SK-N-SH treated with all-trans-retinoic acid at 6 μM for 48 hours (cell line): ENCODE data around the gene FBXL17.
A peak's percentile ranks its signal among the peaks of the same experiment; 100 is the strongest.
"Not testable (repeated sequence)": the region's sequence is repeated elsewhere in the genome, so short reads cannot be mapped to it uniquely, and the experiment has no call there.

Experiments used
- ATAC-seq: fragments of 200-7000 bp; cut with Tn5 transposase; 3 replicates; pipeline ENCODE4 v1.9.1; 2020; ENCODE audit warnings: mild to moderate bottlenecking, moderate library complexity
- ARNTL ChIP-seq: fragments of 450-650 bp; formaldehyde crosslinking; IDR thresholded peaks from 2 replicates; pipeline ENCODE4 v1.5.0; 2020; ENCODE audit warnings: low read depth, mild to moderate bottlenecking, moderate library complexity, borderline replicate concordance
- BACH2 ChIP-seq: fragments of 250-450 bp; sonication (Bioruptor Pico); IDR thresholded peaks from 2 replicates; pipeline ENCODE4 v1.9.0; 2021; ENCODE audit warnings: mild to moderate bottlenecking, borderline replicate concordance
- CSDC2 ChIP-seq: fragments of 250-450 bp; sonication (Bioruptor Pico); IDR thresholded peaks from 2 replicates; pipeline ENCODE4 v1.5.0; 2020; ENCODE audit warnings: mild to moderate bottlenecking, moderate library complexity
- ESRRG ChIP-seq: fragments of 250-450 bp; sonication (Bioruptor Pico); IDR thresholded peaks from 2 replicates; pipeline ENCODE4 v1.6.1; 2021; ENCODE audit warnings: mild to moderate bottlenecking
- GLIS3 ChIP-seq: fragments of 250-450 bp; sonication (Bioruptor Pico); IDR thresholded peaks from 2 replicates; pipeline ENCODE4 v1.5.0; 2020; ENCODE audit warnings: mild to moderate bottlenecking, moderate library complexity
- ISL1 ChIP-seq: fragments of 250-450 bp; sonication (Bioruptor Pico); IDR thresholded peaks from 2 replicates; pipeline ENCODE4 v2.1.2; 2022; ENCODE audit warnings: mild to moderate bottlenecking, moderate library complexity
- OSR1 ChIP-seq: fragments of 250-450 bp; sonication (Bioruptor Pico); IDR thresholded peaks from 2 replicates; pipeline ENCODE4 v1.8.0; 2022; ENCODE audit warnings: moderate library complexity, mild to moderate bottlenecking, inconsistent platforms
- PPARA ChIP-seq: fragments of 250-450 bp; sonication (Bioruptor Pico); IDR thresholded peaks from 2 replicates; pipeline ENCODE4 v1.5.0; 2020; ENCODE audit warnings: mild to moderate bottlenecking, borderline replicate concordance
- SNAI2 ChIP-seq: fragments of 250-450 bp; sonication (Bioruptor Pico); IDR thresholded peaks from 2 replicates; pipeline ENCODE4 v1.5.0; 2020; ENCODE audit warnings: mild to moderate bottlenecking, moderate library complexity
- TCF4 ChIP-seq: fragments of 250-450 bp; sonication (Bioruptor Pico); IDR thresholded peaks from 2 replicates; pipeline ENCODE4 v1.8.0; 2021; ENCODE audit warnings: mild to moderate bottlenecking, moderate library complexity, borderline replicate concordance
- TOX ChIP-seq: fragments of 250-450 bp; sonication (Bioruptor Pico); IDR thresholded peaks from 2 replicates; pipeline ENCODE4 v1.8.0; 2021; ENCODE audit warnings: mild to moderate bottlenecking, moderate library complexity, borderline replicate concordance
- ZC3H10 ChIP-seq: fragments of 250-450 bp; sonication (Bioruptor Pico); IDR thresholded peaks from 2 replicates; pipeline ENCODE4 v1.5.1; 2021; ENCODE audit warnings: mild to moderate bottlenecking, moderate library complexity
- ZFP3 ChIP-seq: fragments of 250-450 bp; sonication (Bioruptor Pico); IDR thresholded peaks from 2 replicates; pipeline ENCODE4 v1.5.0; 2020; ENCODE audit warnings: mild to moderate bottlenecking, moderate library complexity
- ZFP30 ChIP-seq: fragments of 450-650 bp; formaldehyde crosslinking; IDR thresholded peaks from 2 replicates; pipeline ENCODE4 v1.5.0; 2022; ENCODE audit warnings: mild to moderate bottlenecking, moderate library complexity
- ZNF565 ChIP-seq: fragments of 450-650 bp; formaldehyde crosslinking; conservative IDR thresholded peaks from 2 replicates; pipeline ENCODE4 v1.5.0; 2020; ENCODE audit warnings: low read depth, mild to moderate bottlenecking, moderate library complexity
- ZNF70 ChIP-seq: fragments of 450-650 bp; formaldehyde crosslinking; IDR thresholded peaks from 2 replicates; pipeline ENCODE4 v1.5.0; 2020; ENCODE audit warnings: mild to moderate bottlenecking, moderate library complexity
- ZNF8 ChIP-seq: fragments of 450-650 bp; formaldehyde crosslinking; IDR thresholded peaks from 2 replicates; pipeline ENCODE4 v1.5.0; 2020; ENCODE audit warnings: mild to moderate bottlenecking, moderate library complexity
- TF ChIP-seq, protein P1 (sequence below): fragments of 250-450 bp; sonication (Bioruptor Pico); IDR thresholded peaks from 2 replicates; pipeline ENCODE4 v1.8.0; 2020; ENCODE audit warnings: mild to moderate bottlenecking, moderate library complexity, borderline replicate concordance
- TF ChIP-seq, protein P2 (sequence below): fragments of 250-450 bp; sonication (Bioruptor Pico); IDR thresholded peaks from 2 replicates; pipeline ENCODE4 v1.5.1; 2020; ENCODE audit warnings: low read depth, mild to moderate bottlenecking, moderate library complexity
- TF ChIP-seq, protein P3 (sequence below): fragments of 250-450 bp; sonication (Bioruptor Pico); IDR thresholded peaks from 2 replicates; pipeline ENCODE4 v1.8.0; 2021; ENCODE audit warnings: low read depth, mild to moderate bottlenecking, moderate library complexity, borderline replicate concordance
- TF ChIP-seq, protein P4 (sequence below): fragments of 250-450 bp; sonication (Bioruptor Pico); IDR thresholded peaks from 2 replicates; pipeline ENCODE4 v1.5.0; 2020; ENCODE audit warnings: mild to moderate bottlenecking, moderate library complexity

FBXL17 gene

DNA sequence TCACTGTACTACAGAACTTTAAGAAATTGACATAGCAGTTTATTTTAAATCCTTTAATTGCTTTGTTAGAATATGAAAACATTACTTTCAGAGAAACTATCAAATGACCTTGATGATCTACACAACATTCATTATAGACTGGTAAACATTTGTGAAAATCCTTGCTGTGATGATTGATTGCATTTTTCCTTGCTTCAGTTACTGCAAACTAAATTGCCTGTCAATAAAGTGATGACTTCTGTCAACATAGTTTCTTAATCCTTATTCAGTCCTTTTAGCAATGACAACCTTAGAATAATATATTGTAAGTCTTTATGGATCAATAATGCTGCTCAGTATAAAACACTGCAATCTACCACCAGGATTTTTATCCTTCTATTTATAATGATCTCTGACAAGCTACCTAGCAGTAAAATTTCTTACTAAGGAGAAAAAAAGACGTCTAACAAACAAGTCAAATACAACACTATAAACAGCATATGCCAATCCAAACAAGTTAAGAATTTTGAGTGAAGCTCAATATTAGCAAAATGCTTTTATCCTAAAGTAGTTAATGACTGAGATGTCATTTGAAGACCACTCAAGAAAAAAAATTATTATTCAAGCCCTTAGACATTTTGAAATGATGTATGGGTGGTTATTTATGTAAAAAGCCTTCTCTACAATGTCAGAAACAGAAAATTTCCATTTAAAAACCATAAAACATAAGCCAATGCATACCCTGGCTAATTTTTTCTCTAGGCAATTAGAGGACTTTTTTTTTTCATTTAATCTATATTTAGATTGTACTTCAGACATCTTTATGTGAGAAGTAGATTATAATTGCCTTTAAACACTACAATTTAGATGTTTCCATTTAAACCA lies 105.5 kb downstream of the FBXL17 start:
- no peak for ATAC-seq
- TF ChIP-seq ZNF8 (CRISPR knock-in tag) (no peak), SNAI2 (CRISPR knock-in tag) (no peak), ISL1 (CRISPR knock-in tag) (no peak)
- TF ChIP-seq, protein P1, sequence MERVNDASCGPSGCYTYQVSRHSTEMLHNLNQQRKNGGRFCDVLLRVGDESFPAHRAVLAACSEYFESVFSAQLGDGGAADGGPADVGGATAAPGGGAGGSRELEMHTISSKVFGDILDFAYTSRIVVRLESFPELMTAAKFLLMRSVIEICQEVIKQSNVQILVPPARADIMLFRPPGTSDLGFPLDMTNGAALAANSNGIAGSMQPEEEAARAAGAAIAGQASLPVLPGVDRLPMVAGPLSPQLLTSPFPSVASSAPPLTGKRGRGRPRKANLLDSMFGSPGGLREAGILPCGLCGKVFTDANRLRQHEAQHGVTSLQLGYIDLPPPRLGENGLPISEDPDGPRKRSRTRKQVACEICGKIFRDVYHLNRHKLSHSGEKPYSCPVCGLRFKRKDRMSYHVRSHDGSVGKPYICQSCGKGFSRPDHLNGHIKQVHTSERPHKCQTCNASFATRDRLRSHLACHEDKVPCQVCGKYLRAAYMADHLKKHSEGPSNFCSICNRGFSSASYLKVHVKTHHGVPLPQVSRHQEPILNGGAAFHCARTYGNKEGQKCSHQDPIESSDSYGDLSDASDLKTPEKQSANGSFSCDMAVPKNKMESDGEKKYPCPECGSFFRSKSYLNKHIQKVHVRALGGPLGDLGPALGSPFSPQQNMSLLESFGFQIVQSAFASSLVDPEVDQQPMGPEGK (CRISPR knock-in tag), result no peak
- TF ChIP-seq, protein P2, sequence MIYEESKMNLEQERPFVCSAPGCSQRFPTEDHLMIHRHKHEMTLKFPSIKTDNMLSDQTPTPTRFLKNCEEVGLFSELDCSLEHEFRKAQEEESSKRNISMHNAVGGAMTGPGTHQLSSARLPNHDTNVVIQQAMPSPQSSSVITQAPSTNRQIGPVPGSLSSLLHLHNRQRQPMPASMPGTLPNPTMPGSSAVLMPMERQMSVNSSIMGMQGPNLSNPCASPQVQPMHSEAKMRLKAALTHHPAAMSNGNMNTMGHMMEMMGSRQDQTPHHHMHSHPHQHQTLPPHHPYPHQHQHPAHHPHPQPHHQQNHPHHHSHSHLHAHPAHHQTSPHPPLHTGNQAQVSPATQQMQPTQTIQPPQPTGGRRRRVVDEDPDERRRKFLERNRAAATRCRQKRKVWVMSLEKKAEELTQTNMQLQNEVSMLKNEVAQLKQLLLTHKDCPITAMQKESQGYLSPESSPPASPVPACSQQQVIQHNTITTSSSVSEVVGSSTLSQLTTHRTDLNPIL (CRISPR knock-in tag), result no peak
- TF ChIP-seq, all 23 proteins: peak for 0

DNA sequence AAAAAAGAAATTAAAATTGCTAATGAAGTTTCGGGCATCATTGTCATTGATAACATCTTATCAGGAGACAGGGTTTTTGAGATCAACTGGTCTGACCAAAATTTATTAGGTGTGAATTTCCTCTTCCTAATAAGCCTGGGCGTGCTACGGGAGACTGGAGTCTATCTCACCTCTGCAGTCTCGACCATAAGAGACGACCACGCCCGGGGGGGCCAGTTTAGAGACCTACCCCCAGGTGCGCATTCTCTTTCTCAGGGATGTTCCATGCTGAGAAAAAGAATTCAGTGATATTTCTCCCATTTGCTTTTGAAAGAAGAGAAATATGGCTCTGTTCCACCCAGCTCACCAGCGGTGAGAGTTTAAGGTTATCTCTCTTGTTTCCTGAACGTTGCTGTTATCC lies 107.8 kb downstream of the FBXL17 start:
- not testable (repeated sequence) for ATAC-seq

DNA sequence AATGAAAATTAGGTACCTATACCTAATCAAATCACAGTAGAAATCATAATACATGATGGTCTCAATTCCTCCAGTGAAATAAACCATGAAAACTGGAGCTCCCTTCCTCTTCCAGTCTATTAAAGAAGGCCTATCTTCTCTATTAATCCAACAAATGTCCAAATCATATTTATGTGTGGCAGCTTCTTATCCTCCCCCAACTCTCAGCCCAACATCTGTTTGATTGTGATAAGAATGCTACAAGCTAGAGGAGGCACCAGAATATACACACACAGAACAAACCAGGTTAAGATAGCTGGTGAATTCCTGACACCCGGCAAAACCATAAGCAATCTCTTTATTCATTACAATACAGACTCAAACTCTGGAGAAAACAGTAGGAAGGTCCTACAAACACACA lies 110.8 kb downstream of the FBXL17 start:
- ATAC-seq, result no peak
- peak; percentile 39; the same call in 1 of the 2 replicates for TF ChIP-seq TCF4
- TF ChIP-seq, protein P3, sequence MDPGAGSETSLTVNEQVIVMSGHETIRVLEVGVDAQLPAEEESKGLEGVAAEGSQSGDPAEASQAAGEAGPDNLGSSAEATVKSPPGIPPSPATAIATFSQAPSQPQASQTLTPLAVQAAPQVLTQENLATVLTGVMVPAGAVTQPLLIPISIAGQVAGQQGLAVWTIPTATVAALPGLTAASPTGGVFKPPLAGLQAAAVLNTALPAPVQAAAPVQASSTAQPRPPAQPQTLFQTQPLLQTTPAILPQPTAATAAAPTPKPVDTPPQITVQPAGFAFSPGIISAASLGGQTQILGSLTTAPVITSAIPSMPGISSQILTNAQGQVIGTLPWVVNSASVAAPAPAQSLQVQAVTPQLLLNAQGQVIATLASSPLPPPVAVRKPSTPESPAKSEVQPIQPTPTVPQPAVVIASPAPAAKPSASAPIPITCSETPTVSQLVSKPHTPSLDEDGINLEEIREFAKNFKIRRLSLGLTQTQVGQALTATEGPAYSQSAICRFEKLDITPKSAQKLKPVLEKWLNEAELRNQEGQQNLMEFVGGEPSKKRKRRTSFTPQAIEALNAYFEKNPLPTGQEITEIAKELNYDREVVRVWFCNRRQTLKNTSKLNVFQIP, result no peak

DNA sequence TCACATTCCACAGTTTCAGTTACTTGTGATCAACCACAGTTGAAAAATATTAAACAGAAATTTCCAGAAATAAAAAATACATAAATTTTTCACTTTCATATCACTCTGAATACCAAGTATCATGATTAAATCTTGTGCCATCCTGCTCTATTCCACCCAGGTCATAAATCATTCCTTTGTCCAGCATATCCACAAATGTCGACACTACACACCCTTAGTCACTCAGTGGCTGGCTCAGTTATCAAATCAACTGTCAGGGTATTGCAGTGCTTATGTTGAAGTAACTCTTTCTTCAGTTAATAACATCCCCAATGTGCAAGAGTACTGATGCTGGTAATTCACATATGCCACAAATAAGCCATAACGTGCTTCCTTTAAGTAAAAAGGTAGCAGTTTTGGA lies 115.7 kb downstream of the FBXL17 start:
- no peak for ATAC-seq
- TF ChIP-seq CSDC2 (no peak), BACH2 (CRISPR knock-in tag) (no peak), ISL1 (CRISPR knock-in tag) (peak; percentile 40; the same call in 1 of the 2 replicates), ARNTL (CRISPR knock-in tag) (no peak), ZNF8 (CRISPR knock-in tag) (no peak), ZNF565 (no peak)

DNA sequence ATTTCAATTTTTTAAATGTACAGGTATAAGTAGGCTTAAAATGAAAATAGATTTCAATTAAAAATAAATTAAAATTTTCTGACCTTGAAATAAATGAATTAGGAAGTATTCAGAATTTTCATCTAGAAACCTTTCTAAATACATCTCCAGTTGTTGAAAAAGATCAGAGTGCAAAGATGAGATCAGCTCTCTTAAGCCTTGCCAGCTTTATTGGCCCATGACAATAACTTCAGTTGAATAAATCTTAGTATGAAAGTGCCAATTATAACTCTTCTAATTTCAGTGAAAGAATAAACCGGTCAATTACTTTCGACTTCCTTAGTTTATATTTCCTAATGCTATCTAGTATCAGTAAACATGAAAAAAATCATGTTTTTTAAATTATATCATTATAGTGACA lies 117.4 kb downstream of the FBXL17 start:
- TF ChIP-seq ZFP30 (CRISPR knock-in tag) (no peak), BACH2 (CRISPR knock-in tag) (no peak), ZNF565 (no peak), TCF4 (no peak), ZFP3 (CRISPR knock-in tag) (no peak), GLIS3 (CRISPR knock-in tag) (no peak), ISL1 (CRISPR knock-in tag) (no peak), ZNF70 (no peak), ZC3H10 (CRISPR knock-in tag) (no peak), OSR1 (no peak), ESRRG (no peak), ZNF8 (CRISPR knock-in tag) (no peak), TOX (CRISPR knock-in tag) (no peak), PPARA (CRISPR knock-in tag) (no peak)
- TF ChIP-seq, protein P3, result no peak
- TF ChIP-seq, protein P4, sequence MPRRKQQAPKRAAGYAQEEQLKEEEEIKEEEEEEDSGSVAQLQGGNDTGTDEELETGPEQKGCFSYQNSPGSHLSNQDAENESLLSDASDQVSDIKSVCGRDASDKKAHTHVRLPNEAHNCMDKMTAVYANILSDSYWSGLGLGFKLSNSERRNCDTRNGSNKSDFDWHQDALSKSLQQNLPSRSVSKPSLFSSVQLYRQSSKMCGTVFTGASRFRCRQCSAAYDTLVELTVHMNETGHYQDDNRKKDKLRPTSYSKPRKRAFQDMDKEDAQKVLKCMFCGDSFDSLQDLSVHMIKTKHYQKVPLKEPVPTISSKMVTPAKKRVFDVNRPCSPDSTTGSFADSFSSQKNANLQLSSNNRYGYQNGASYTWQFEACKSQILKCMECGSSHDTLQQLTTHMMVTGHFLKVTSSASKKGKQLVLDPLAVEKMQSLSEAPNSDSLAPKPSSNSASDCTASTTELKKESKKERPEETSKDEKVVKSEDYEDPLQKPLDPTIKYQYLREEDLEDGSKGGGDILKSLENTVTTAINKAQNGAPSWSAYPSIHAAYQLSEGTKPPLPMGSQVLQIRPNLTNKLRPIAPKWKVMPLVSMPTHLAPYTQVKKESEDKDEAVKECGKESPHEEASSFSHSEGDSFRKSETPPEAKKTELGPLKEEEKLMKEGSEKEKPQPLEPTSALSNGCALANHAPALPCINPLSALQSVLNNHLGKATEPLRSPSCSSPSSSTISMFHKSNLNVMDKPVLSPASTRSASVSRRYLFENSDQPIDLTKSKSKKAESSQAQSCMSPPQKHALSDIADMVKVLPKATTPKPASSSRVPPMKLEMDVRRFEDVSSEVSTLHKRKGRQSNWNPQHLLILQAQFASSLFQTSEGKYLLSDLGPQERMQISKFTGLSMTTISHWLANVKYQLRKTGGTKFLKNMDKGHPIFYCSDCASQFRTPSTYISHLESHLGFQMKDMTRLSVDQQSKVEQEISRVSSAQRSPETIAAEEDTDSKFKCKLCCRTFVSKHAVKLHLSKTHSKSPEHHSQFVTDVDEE (CRISPR knock-in tag), result no peak
- TF ChIP-seq, protein P2 (CRISPR knock-in tag), result no peak
- TF ChIP-seq, protein P1 (CRISPR knock-in tag), result no peak
- no peak for ATAC-seq
